Endothelial cell of umbilical vein (primary cell): ENCODE results near the gene RAB3IL1. TPM values are rescaled to one million over a fixed set of nuclear protein-coding genes. Genes with fewer than 3 reads are reported as not detected.

Experiments
- BruUV-seq: library from RNA; stranded (reverse); fragments of 400-500 nt; replicated peaks from 2 replicates; lab custom pipeline; 2021; lab: Mats Ljungman, UMichigan
- CTCF ChIA-PET: fragments of 300-600, 350-600 bp; sonication (Branson Sonifier 250); formaldehyde crosslinking; loops from one replicate; lab custom pipeline; 2021; ENCODE audit warnings: antibody characterized with exemption, inconsistent platforms; lab: Charles Lee
- POLR2A ChIA-PET: fragments of 300-600, 350-600 bp; sonication (Branson Sonifier 250); formaldehyde crosslinking; loops from one replicate; lab custom pipeline; 2021; ENCODE audit warnings: antibody characterized with exemption, inconsistent platforms; lab: Charles Lee
- DNase-seq: peaks from one replicate; pipeline ENCODE4 v3.0.0-alpha.2; 2011; ENCODE audit warnings: low read depth, low spot score
- FAIRE-seq: peaks from 2 replicates; lab custom pipeline; 2011; peaks lifted over from hg19 to GRCh38; lab: Jason Lieb, UNC
- H2AFZ ChIP-seq: 2 replicates; pipeline ENCODE4 v1.6.0; 2012; ENCODE audit warnings: low read depth, low read length, control low read depth, inconsistent platforms
- H3K27ac ChIP-seq: 2 replicates; pipeline ENCODE4 v1.5.1; 2011; ENCODE audit warnings: low read depth, mild to moderate bottlenecking, control low read depth, low read length, moderate library complexity; ENCODE audit not compliant: insufficient read depth
- H3K27me3 ChIP-seq, 2 experiments: 2 replicates each; pipeline versions ENCODE4 v1.6.0 to v1.6.1; 2011; ENCODE audit warnings: low read length in 2 of 2, mixed read lengths in 1 of 2; ENCODE audit not compliant: control insufficient read depth in 2 of 2, insufficient read depth in 2 of 2
- H3K36me3 ChIP-seq, 2 experiments: 2 replicates in 1 of 2; 3 replicates in 1 of 2; pipeline ENCODE4 v1.5.1; 2011; ENCODE audit warnings: low read length in 2 of 2, mild to moderate bottlenecking in 1 of 2, moderate library complexity in 1 of 2; ENCODE audit not compliant: control insufficient read depth in 2 of 2, insufficient read depth in 2 of 2; ENCODE audit errors: extremely low read depth in 1 of 2
- H3K4me1 ChIP-seq: 3 replicates; pipeline ENCODE4 v1.5.1; 2011; ENCODE audit warnings: mild to moderate bottlenecking, low read length; ENCODE audit not compliant: control insufficient read depth, insufficient read depth; ENCODE audit errors: extremely low read depth
- H3K4me2 ChIP-seq: 2 replicates; pipeline ENCODE4 v1.6.1; 2011; ENCODE audit warnings: low read length, control low read depth, mixed read lengths; ENCODE audit not compliant: insufficient read depth
- H3K4me3 ChIP-seq, 3 experiments: fragments of 200-600 bp in 1 of 3; sonication (generic), shearing (Covaris generic) in 1 of 3; replicated peaks in 1 of 3; 2 replicates each; pipeline ENCODE4 v1.5.1; 2011 to 2016; ENCODE audit warnings: control low read depth in 3 of 3, low read length in 3 of 3, mild to moderate bottlenecking in 2 of 3, inconsistent platforms in 1 of 3, low read depth in 1 of 3, moderate library complexity in 1 of 3; ENCODE audit not compliant: insufficient read depth in 1 of 3
- H3K79me2 ChIP-seq: 2 replicates; pipeline ENCODE4 v1.6.0; 2012; ENCODE audit warnings: low read length, inconsistent platforms; ENCODE audit not compliant: control insufficient read depth, insufficient read depth
- H3K9ac ChIP-seq: replicated peaks from 2 replicates; pipeline ENCODE3; 2011; ENCODE audit warnings: low read length, control low read depth; ENCODE audit not compliant: insufficient read depth; ENCODE audit errors: extremely low read depth
- H3K9me1 ChIP-seq: replicated peaks from 3 replicates; pipeline ENCODE4 v1.6.0; 2011; ENCODE audit warnings: mild to moderate bottlenecking, low read length; ENCODE audit not compliant: control insufficient read depth, insufficient read depth; ENCODE audit errors: extremely low read depth
- H3K9me3 ChIP-seq: replicated peaks from 2 replicates; pipeline ENCODE4 v1.5.1; 2012; ENCODE audit warnings: low read length, inconsistent platforms; ENCODE audit not compliant: control insufficient read depth, insufficient read depth
- H4K20me1 ChIP-seq: replicated peaks from 2 replicates; pipeline ENCODE3; 2011; ENCODE audit warnings: mild to moderate bottlenecking, low read length; ENCODE audit not compliant: control insufficient read depth, insufficient read depth; ENCODE audit errors: extremely low read depth
- CTCF ChIP-seq, 2 donors: IDR thresholded peaks; 1 replicate in 1 of 2; 2 replicates in 1 of 2; pipeline ENCODE4 v1.5.1; 2011; ENCODE audit warnings: low read length in 2 of 2, mild to moderate bottlenecking in 2 of 2, moderate library complexity in 2 of 2, control low read depth in 1 of 2, inconsistent platforms in 1 of 2, low read depth in 1 of 2; ENCODE audit not compliant: insufficient read depth in 1 of 2; ENCODE audit errors: extremely low read depth in 1 of 2
- EZH2 ChIP-seq: IDR thresholded peaks from 2 replicates; pipeline ENCODE4 v1.6.1; 2012; ENCODE audit warnings: borderline replicate concordance, low read depth, mild to moderate bottlenecking, moderate library complexity, low read length, inconsistent platforms; ENCODE audit not compliant: severe bottlenecking
- FOS ChIP-seq: IDR thresholded peaks from 2 replicates; pipeline ENCODE4 v1.6.1; 2011; ENCODE audit warnings: mild to moderate bottlenecking, low read length, moderate library complexity, borderline replicate concordance; ENCODE audit not compliant: insufficient read depth
- GATA2 ChIP-seq: IDR thresholded peaks from 2 replicates; pipeline ENCODE4 v1.7.0; 2011; ENCODE audit warnings: low read depth, mild to moderate bottlenecking, moderate library complexity, mixed read lengths, low read length; ENCODE audit not compliant: insufficient read length, insufficient read depth
- JUN ChIP-seq: IDR thresholded peaks from 2 replicates; pipeline ENCODE4 v1.6.1; 2011; ENCODE audit warnings: borderline replicate concordance, low read depth; ENCODE audit not compliant: insufficient read length, insufficient read depth
- MAX ChIP-seq: IDR thresholded peaks from 2 replicates; pipeline ENCODE4 v1.6.1; 2011; ENCODE audit not compliant: insufficient read depth, insufficient read length
- MYC ChIP-seq: IDR thresholded peaks from one replicate; pipeline ENCODE4 v1.6.1; 2011; ENCODE audit warnings: mild to moderate bottlenecking, low read depth, low read length
- POLR2A ChIP-seq: IDR thresholded peaks from 2 replicates; pipeline ENCODE4 v1.6.1; 2012; ENCODE audit warnings: low read depth, mild to moderate bottlenecking, control low read depth, low read length
- POLR2AphosphoS5 ChIP-seq: IDR thresholded peaks from 2 replicates; pipeline ENCODE4 v1.6.1; 2012; ENCODE audit warnings: low read depth, mild to moderate bottlenecking, control low read depth, low read length, moderate library complexity; ENCODE audit not compliant: insufficient read depth
- dilution Hi-C: fragments of 300-500 bp; cut with MboI; formaldehyde crosslinking; loops from one replicate; pipeline ENCODE4 v1.15.0; 2019; ENCODE audit warnings: low sequenced_read_pairs; ENCODE audit not compliant: extremely low pct_ligation_motif_present
- intact Hi-C: fragments of 100-400 bp; cut with micrococcal nuclease; formaldehyde crosslinking; loops from one replicate; pipeline ENCODE4 v1.10.0; 2022
- polyA plus RNA-seq, 4 experiments: library from polyadenylated mRNA; depleted of rRNA in 3 of 4; stranded (reverse) in 3 of 4; unstranded in 1 of 4; fragments of >200 nt; gene quantifications; 2 replicates each; pipeline versions ENCODE4 v1.2.1 to v1.2.3, GENCODE V29; 2011 to 2012; ENCODE audit warnings: missing spikeins in 1 of 4
- total RNA-seq: library from RNA; stranded (reverse); gene quantifications from 2 replicates; pipeline ENCODE4 v1.2.3, GENCODE V29; 2021

Gene RAB3IL1
- total and polyA plus RNA-seq, 2 donors (not counting 3 experiments of a cell fraction or from before 2014, with no cell fraction given): 1.8 to 3.6 TPM

- H3K27me3 ChIP-seq: no peaks in the 10 kb centered on the region
- DNase-seq (no peak), FAIRE-seq (no peak)
- no peaks in the 10 kb centered on the region for H4K20me1 ChIP-seq
- H3K79me2 ChIP-seq: no peaks in the 10 kb centered on the region
- no TSS peak for BruUV-seq
- no peaks in the 10 kb centered on the region for H3K9me3 ChIP-seq
- H3K36me3 ChIP-seq: peaks cover 24 to 52% of the 10 kb centered on the region in 2 experiments
- dilution Hi-C loops: no loop called here
- intact Hi-C loops: no loop called here
- TF ChIP-seq MAX: no peak
- TF ChIP-seq EZH2: no peak
- no peak for TF ChIP-seq JUN
- no peak for TF ChIP-seq FOS
- H3K9me1 ChIP-seq: no peaks in the 10 kb centered on the region
- ChIA-PET POLR2A (no interaction called here), CTCF (no interaction called here)
- no peak overlapping the region for H3K9ac ChIP-seq
- H2AFZ ChIP-seq: no peak overlapping the region
- H3K4me3 ChIP-seq: no peak overlapping the region
- H3K27ac ChIP-seq: no peak overlapping the region
- H3K4me1 ChIP-seq: no peaks in the 10 kb centered on the region
- no peak overlapping the region for H3K4me2 ChIP-seq
Observed at GRCh38 chr11:61860054-61860903, 57.1 kb downstream of the RAB3IL1 start.

GRCh38 chr11:61855939-61856680 is 61.3 kb downstream of the RAB3IL1 start:
- Histone ChIP-seq H3K27ac (no peak overlapping the region), H3K9me3 (no peaks in the 10 kb centered on the region), H3K4me3 (no peak overlapping the region), H2AFZ (no peak overlapping the region), H3K4me1 (no peaks in the 10 kb centered on the region), H3K4me2 (no peak overlapping the region), H3K9me1 (no peaks in the 10 kb centered on the region), H3K79me2 (peaks cover 9% of the 10 kb centered on the region), H4K20me1 (no peaks in the 10 kb centered on the region), H3K9ac (no peak overlapping the region), H3K36me3 (peaks cover 38 to 46% of the 10 kb centered on the region in 2 experiments), H3K27me3 (no peaks in the 10 kb centered on the region)
- TF ChIP-seq CTCF (IDR thresholded peaks at IDR 0.05; ENCODE audit: extremely low read depth in 1 of 2, insufficient read depth in 1 of 2, low read depth in 1 of 2, low read length in 2 of 2) (no peak), POLR2A (no peak), MAX (no peak), GATA2 (no peak), POLR2AphosphoS5 (no peak), FOS (no peak), JUN (no peak), EZH2 (no peak), MYC (no peak)
- dilution Hi-C loops (no loop called here), intact Hi-C loops (no loop called here)
- CTCF ChIA-PET: no interaction called here
- POLR2A ChIA-PET: no interaction called here
- BruUV-seq: no TSS peak
- FAIRE-seq (no peak), DNase-seq (no peak)
